HG03469 (cell line): Measurements from ENCODE around the gene BSG.
"Not testable (repeated sequence)": the region's sequence is repeated elsewhere in the genome, so short reads cannot be mapped to it uniquely, and the experiment has no call there.

Experiments
- ATAC-seq: cut with Tn5 transposase; IDR thresholded peaks from one replicate; pipeline ENCODE4 v1.9.1; 2021; ENCODE audit warnings: mild to moderate bottlenecking, moderate library complexity, moderate number of reproducible peaks; ENCODE audit not compliant: unreplicated experiment

BSG gene

DNA sequence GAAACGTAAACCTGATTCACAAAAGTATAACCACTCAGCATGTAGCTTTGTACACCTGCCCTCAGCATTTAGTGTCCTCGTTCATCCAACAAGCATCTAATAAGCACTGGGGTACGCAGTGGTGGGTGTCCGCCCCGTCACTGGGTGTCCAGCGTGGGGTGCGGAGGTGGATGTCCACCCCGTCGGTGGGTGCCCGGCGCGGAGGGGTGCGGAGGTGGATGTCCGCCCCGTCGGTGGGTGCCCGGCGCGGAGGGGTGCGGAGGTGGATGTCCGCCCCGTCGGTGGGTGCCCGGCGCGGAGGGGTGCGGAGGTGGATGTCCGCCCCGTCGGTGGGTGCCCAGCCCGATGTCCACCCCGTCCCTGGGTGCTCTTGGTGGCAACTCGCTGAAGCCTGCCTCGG is 12.8 kb downstream of the BSG start:
- not testable (repeated sequence) for ATAC-seq

DNA sequence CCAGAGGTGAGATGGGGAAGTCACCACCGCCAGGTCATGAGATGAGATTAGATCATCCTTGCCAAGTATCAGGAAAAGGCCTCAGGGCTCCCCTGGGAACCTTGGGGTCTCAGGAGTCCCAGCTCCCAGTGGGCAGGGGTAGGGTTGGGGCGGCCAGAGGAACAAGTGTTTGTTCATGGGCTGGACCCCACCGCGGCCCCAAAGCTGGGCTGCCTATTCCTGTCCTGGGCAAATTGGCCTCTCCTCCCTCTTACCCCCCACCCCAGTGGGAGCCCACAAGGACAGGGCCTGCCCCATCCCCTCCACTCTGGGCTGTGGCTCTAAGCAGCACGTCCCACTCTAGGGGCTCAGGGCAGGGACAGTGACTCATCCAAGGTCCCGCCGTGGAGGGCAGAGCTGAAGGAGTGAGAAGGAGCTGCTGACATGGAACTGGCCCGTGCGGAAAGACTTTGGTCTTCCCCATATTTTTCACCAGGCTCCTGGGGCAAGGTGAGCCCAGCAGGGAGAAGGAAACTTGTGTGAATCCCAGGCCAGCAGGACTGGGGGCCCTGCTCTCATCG is 13.2 kb downstream of the BSG start:
- no peak for ATAC-seq

DNA sequence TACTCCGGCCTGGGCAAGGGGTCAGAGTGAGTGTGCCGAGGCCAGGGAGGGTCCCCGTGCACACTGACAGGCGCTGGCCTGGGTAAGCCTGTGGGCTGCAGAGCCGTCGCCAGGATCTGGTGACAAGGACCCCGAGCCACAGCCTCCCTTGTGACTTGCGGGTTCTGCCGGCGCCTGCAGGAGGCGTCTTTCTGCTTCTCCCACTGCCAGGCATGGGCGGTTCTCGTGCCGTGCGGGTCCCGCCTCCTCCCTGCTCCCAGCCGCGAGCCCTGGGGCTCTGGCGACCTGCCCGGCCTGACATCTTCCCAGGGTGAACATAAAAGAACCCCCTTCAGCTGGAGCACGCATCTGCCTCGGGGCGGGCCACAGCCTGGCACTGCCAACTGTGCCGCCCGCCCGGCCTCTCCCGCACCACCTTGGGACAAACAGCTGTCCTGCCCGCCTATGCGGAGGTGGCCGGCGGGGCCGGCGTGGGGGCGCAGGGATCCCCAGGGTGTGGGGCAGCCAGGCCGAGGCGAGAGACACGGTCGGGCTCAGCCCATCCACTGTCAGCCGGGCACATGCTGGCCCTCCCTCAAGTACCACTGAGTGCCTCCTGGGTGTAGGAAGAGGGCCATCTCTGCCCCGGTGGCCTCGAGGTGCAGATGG is 15.8 kb downstream of the BSG start:
- ATAC-seq = no peak

DNA sequence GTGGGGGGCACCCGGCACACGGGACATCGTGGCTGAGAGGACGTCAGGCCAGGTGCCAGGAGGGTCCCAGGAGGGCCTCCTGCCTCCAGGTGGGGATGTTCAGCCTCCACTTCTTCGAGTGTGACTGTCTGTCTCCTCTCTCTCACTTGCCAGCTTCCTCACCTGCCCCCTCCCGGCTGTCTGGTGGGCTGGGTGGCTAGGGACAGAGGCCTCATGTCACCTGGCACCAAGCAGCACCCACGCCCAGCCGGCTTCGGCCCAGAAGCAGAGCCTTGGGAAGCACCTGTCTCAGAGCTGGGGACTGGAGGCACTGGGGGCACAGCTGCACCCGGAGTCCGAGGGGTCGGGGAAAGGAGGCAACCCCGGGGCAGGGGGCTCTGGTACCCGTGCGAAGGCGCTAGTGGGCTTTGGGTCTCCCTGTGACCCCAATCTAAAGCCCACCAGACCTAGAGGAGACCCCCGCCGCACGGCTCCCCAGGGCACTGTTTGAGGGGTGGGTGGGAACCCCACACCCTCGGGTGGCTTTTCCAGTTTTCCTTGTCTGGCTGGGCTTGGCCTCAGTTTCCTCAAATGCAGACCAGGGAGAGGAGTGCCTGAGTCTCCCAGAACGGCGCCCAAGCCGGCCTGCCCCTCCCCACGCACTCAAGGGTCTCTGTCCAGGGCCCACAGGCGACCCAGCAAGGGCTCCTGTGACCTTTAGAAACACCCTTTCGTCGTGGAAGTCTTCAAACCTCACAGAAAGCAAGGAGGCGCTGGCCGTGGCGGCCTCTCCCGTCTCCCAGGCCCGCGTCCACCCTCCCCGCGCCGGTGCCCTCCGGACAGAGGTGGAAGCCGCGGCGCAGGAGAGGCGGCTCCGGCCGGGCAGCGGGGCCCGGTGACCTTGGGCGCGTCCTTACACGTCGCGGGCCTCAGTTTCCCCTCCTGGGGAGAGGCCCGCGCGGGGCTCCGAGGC is 16.6 kb downstream of the BSG start:
- no peak for ATAC-seq

DNA sequence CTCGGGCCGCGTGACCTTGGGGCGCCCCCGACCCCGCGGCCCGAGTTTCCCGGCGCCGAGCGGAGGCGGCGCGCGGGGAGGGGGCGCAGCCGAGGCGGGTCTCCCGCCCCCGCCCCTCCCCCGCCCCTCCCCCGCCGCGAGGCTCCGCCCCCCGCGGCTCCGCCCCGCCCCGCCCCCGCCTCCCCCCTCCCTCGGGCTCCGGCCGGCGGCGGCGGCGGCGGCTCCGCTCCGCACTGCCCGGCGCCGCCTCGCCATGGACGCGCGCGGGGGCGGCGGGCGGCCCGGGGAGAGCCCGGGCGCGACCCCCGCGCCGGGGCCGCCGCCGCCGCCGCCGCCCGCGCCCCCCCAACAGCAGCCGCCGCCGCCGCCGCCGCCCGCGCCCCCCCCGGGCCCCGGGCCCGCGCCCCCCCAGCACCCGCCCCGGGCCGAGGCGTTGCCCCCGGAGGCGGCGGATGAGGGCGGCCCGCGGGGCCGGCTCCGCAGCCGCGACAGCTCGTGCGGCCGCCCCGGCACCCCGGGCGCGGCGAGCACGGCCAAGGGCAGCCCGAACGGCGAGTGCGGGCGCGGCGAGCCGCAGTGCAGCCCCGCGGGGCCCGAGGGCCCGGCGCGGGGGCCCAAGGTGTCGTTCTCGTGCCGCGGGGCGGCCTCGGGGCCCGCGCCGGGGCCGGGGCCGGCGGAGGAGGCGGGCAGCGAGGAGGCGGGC is 17.4 kb downstream of the BSG start, which contains the start of gene HCN2:
TSS of gene HCN2 (plus strand) at position 189 of the 703 bp plus-strand sequence. CDS start at position 254, 65 bp downstream.
- ATAC-seq = no peak

DNA sequence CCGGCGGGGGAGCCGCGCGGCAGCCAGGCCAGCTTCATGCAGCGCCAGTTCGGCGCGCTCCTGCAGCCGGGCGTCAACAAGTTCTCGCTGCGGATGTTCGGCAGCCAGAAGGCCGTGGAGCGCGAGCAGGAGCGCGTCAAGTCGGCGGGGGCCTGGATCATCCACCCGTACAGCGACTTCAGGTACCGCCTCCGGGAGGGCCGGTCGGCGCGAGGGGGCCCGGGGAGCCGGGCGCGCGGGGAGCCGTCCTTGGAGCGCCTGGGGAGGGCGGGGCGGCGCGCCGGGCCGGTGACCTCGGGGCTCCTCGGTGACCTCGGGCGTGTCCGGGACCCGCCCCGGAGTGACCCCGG is 18.0 kb downstream of the BSG start:
- ATAC-seq = no peak

DNA sequence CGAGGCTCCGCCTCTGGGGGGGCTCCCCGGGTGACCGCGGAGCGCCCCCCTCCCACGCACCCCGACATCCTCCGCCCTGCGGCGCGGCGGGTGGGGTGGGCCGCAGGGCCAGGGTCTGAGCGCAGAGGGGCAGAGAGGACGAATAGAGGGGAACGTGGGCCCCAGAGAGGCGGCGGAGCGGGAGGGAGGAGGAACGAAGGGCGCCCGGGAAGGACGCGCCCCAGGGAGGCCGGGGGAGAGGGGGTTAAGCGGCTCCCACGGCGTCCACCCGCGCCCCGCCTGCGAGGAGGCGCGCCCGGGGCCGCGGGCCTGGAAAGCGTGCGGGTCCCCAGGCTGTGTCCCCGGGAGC is 18.3 kb downstream of the BSG start:
- no peak for ATAC-seq

DNA sequence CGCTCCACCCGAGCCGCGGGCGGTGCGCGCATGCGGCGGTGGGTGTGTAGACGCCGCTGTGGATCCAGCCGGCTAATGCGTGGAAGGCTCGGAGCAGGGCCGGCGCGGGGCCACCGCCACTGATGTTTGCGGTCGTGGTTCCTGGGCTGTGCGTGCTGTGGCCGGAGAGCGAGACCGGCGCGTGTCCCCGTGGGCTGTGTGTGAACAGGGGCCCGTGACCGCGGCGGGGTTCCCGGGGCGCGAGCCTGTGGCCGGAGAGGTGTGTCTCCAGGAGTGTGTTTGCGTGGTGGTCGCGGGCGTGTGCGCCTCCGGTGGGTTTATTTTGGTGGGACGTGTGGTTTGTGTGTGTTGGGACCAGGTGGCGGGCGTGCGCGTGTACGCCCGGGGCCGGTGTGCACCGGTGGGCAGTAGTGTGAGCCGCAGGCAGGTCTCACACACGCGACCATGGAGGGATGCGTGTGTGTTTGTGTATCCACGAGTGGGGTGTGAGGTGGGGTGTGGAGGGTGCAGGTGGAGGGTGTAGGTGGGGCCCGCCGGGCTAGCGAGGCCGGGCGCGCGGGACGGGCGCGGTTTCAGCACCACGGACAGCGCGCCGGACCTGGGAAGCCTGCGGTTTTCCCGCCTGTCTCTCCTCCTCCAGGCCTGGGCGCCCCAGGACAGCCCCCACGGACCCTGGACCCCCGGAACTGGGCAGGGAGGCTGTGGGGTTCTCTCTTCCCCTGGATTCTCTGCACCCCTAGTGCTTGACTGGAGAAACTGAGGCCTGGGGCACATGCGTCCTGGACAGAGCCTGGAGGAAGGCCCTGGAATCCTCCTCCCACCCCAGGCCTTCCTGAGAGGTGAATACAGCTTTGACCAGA is 18.9 kb downstream of the BSG start:
- ATAC-seq = no peak

DNA sequence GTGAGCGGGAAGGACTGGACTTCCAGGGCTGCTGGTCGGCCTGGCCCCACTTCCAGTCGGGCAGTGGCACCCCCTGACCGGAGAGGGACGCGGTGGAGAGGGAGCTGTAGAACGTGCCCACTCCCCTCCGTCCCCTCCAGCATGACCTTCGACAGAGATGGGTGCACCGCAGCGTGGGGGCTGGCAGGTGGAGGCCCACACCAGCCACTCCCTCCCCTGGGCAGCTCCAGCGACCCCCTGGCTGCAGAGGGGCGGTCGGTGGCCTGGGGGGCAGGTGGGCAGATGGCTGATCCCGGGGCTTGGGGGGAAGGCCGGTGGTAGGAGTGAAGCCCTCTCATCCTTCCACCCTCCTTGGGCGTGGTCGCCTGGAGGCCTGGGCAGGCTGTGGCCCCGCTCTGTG is 19.7 kb downstream of the BSG start:
- ATAC-seq = no peak

DNA sequence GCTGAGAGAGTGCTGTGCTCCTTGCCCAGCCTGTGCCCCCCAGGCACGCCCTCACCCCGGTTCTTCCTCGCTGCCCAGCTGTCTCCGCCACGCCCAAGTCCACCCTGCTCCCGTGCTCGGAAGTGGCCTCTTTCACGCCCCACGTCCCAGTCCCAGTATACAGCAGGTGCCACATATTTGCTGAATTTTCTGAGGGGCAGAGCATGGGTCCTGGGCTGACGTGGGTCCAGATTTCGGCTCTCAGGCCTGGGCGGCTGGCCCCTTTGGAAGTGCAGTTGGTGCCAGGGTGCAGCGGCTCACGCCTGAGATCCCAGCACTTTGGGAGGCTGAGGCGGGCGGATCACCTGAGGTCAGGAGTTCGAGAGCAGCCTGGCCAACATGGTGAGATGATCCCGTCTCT is 20.7 kb downstream of the BSG start:
- no peak for ATAC-seq

DNA sequence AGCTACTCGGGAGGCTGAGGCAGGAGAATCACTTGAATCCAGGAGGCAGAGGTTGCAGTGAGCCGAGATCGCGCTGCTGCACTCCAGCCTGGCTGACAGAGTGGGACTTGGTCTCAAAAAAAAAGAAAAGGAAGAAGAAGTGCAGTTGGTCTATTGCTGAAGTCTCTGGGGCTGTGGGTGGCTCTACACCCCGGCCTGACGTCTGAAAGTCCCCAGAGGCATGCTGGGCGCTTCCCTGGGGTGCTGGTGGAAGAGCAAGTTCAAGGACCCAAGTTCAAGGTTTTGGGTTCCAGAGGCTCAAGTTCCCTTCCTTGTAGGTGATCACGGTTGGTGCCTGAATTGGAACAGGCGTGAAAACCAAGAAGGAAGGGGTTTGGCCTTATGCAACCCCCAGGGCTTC is 21.1 kb downstream of the BSG start:
- no peak for ATAC-seq

DNA sequence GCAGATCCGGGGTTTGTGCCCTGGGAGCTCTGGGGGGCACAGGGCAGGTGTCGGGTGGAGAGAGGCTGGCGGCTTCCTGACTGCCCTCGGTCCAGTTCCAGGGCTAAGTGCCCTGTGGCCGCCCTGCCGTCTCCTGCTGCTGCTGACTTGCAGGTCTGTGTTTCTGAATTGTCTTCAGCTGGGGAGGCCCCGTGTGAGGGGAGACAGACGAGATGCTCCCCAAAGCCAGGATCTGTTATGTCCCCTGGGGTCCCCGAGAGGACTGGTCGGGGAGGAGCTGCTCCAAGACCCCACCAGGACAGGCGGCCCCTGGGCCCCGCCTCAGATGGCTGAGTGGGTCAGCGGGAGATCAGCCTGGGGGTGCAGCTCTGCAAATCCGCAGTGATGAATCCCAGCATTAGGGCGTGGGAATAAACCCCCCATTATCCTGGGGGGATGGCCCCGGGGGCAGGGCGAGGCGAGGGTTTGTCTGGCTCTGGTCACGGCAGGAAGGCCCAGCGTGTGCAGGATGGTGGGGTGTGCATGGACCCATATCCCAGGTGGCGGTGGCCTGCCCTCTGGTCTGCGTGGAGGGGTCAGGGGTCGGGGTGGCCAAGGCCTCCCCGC is 22.0 kb downstream of the BSG start:
- no peak for ATAC-seq

DNA sequence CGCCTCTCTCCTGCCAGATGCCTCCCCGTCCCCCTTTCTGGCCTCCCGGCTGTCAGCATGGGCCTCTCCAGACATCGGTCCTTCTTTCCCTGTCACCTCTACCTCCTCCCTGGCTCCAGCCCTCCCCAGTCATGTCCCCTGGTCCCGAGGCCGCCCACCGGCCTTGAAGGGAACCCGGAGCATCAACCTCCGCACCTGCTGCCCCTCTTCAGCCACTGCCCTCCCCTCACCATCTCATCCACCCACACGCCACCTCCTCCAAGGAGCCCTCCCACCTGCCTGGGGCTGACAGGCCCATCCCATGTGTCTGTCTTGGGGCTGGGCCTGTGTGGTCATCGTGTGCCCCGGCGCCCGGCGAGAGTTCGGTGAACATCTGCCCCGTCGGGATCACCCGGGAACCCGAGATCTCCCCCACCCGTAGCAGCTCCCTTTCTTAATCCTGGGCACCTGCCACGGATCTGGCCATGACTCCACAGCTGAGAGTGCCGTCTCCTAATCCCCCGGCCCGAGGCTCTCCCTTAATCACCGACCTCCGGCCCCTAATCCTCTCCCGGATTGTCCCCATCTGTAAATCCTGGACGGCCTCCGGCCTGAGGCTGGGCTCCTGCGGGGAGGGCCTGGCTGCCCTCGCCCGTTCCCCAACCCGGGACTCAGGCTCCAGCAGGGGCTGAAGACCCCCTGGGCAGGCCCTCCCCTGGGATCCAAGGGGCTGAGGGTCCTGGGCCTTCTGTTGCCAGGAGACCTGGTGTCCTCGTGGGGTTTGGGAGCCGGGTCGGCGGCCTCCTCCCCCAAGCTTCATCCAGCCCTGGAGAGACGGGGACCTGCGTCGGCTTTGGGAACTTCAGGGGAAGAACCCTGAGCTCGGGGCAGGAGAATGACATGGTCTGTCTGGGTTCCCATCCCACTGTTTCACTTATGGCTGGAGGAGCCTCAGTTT is 23.2 kb downstream of the BSG start:
- ATAC-seq = no peak

DNA sequence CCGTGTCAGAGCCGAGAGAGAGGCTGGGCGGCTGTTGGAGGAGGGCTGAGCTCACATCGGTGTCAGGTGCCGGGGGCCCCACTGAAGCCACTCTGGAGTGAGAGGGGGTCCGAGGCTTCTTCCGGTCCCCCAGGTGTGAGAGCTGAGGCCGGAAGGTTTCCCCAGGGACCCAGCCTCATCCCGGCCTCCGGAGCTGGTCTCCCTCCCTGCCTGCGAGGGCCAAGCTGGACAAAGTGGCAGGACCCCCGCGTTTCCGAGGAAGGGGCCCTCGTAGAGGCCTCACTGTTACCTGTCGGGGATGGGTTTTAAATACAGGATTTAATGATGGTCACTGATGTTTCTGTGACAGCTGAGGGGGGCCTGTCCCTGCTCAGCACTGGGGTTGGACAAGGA is 23.9 kb downstream of the BSG start:
- ATAC-seq = no peak

DNA sequence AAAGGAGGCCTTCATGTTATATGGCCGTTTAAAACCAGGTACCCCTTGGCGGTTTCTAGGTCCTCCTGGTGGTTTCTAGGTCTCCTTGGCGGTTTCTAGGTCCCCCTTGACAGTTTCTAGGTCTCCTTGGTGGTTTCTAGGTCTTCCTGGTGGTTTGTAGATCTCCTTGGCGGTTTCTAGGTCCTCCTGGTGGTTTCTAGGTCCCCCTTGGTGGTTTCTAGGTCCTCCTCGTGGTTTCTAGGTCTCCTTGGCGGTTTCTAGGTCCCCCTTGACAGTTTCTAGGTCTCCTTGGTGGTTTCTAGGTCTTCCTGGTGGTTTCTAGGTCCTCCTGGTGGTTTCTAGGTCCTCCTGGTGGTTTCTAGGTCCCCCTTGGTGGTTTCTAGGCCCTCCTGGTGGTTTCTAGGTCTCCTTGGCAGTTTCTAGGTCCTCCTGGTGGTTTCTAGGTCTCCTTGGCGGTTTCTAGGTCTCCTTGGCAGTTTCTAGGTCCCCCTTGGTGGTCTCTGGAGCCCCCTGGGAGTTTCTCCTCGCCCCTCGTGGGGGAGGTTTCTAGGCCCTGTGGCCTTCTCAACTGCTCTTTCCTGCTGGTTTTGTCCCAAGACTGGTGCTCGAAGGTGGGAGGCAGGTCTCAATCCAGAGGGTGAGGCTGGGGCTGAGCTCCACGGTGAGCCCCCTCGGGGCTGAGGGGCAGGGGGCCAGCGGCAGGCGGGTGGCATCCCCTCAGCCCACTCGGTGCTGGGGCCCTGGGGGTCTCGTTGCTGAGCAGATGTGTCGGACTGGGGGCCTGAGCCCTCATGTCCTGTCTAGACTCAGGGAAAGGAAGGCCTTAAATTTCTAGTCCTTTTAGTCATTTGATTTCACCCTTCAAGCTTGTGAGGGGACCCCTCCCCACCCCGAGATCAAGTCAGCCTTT is 25.3 kb downstream of the BSG start:
- no peak for ATAC-seq

DNA sequence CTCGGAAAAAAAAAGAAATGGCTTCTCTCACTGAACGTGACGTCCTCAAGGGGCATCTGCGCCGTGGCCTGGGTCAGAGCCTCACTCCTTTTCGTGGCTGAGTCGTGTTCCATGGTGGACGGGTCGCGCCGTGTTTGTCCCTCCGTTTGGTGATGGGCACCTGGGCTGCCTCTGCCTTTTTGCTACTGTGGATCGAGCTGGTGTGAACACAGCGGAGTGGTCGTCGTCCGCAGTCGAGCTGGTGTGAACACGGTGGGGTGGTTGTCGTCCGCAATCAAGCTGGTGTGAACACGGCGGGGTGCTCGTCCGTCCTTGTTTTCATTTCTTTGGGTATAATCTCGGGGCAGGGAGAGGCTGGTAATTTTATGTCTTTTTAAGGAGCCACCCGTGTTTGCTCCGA is 28.9 kb downstream of the BSG start:
- no peak for ATAC-seq

DNA sequence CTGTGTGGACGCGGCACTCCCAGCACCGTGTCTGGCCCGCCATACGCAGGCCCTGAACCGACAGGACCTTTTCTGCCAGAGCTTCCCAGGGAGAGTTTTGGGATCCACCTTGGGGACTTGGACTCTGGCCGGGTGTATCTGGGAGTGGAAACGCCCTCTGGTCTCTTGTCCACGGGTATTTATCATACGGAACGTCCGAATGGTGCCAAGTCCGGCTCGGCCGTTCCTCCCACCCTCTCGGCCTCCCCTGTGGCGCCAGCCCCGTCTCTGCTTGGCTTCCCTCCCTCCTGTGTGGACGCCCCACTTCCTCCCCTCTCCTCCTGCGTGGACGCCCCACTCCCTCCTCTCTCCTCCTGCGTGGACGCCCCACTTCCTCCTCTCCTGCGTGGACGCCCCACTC is 29.4 kb downstream of the BSG start:
- ATAC-seq = no peak
